HG02870 (cell line): ENCODE data around the gene KCNA5.

Experiments
- ATAC-seq: cut with Tn5 transposase; IDR thresholded peaks from one replicate; pipeline ENCODE4 v1.9.1; 2021; ENCODE audit warnings: mild to moderate bottlenecking, moderate library complexity; ENCODE audit not compliant: unreplicated experiment

Gene KCNA5

DNA sequence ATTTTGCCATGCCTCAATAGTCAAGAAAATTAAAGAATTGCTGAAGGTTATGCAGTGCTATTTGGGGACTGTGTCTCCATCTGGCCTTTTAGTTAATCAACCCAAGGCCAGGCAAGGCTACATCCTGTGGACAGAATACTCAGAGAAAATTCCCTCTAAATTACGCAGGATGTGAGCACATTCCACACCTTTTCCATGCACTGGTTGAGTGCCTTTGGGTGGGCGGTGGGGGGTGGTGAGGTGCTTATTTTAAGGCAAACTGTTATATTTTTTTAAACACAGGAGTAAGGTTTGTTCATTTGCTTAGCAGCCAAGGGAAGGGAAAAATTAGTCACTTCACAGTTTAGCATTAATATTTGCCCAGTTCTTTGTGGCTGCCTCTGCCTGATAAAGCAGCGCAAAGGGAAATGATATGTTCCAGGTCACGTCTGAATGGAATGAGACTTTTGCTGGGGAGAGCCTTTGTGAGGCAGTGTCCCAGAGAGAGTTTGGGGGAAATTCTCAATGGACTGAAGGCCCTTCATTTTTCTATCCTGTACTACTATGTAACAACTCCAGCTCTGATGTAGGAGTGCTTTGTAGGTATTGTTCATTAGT is 17.2 kb upstream of the KCNA5 start:
- no peak for ATAC-seq

DNA sequence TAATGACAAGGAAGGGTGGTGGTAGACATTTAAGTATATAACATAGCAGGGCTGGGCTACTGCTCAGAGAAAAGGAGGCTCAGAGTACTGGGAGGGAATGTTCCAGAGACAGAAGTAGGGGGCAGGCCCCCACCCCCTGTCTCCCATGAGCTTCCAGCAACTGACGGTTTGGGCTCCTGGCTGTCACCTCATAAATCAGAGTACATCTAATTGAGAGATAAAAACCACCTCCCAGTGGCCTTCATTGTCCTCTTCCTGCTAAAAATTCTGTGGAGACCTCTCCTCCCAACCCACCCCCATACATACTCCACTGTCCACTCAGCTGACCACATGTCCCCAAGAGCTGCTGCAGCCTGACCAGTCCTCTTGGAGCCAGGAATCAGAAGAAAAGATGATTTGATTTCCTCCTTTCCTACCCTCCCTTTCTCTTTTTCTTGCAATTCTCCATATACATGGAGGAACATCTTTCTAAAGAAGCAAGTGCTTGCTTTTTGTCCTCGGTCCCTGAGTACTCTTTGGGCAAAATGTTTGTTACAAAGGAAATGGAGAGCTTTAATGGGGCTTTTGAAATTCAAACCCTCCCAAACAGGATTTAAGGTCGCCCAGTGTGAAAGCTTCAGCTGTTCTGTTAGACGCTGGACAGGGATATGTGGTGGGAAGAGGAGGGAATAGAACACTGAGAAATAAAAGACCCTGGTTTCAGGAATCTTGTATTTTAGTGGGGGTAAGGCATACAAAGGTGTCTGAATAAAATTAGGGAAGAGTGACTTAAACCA is 16.4 kb upstream of the KCNA5 start:
- ATAC-seq, result no peak

- no peak for ATAC-seq
Observed at GRCh38 chr12:5030066-5030465, 13.6 kb upstream of the KCNA5 start.

GRCh38 chr12:5031242-5031641 is 12.4 kb upstream of the KCNA5 start:
- ATAC-seq, result no peak

DNA sequence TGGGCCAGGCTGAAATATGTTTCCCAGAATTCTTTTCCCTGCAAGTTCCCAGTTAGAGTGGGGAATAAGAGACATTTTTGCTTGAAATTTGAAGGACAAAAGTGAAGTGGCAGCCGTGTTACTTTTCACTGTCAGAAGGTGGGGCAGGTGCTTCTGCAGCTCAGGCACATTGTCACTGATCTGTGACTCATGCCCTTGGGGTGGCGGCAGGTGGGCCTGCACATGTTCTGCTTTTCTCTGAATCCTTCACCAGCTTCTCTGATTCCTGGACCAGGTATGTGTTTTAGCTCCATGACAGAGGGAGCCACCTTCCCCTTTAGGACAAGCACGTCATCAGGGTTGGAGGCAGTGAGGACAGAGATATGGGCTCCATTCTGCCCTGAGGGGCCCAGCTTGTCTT is 11.7 kb upstream of the KCNA5 start:
- no peak for ATAC-seq

- no peak for ATAC-seq
Observed at GRCh38 chr12:5032821-5033220, 10.9 kb upstream of the KCNA5 start.

- no peak for ATAC-seq
Observed at GRCh38 chr12:5033883-5034282, 9.8 kb upstream of the KCNA5 start.

DNA sequence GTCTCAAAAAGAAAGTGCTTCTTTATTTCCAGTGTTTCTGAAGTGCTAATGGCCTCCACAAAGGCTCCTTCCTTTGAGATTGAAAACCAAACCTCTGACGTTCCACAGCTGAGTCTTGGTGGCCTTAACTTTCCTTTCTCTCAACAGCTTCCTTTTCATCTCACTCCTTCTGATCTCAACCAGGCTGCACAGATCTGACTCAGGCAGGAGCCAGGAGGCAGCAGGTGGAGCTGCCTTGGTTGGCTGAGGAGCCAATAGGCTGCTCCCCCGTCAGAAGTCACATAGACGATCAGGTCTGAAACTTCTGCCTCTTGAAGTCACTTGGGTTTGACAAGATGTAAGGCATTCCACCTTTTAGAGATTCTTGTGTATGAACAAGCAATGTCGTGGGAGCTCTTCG is 9.1 kb upstream of the KCNA5 start:
- no peak for ATAC-seq

DNA sequence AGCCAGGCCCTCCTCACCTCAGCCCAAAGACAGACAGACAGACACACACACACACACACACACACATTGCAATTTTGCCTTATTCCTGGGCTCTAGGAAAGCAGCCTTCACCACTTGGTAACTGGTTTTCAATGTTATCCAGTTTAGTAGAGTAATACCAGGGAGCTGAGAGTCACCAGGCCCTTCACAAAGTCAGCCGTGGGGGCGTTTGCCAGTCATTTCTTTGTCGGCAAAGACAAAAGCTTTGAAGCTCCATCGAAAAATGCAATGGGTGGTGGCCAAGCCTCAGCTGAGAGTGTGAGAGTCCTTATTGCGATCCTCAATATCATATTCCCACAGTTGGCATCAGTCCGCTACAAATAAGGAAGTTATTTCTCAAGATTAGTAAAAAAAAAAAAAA is 8.1 kb upstream of the KCNA5 start:
- no peak for ATAC-seq

GRCh38 chr12:5036031-5036430 is 7.6 kb upstream of the KCNA5 start:
- ATAC-seq, result no peak

- no peak for ATAC-seq
Observed at GRCh38 chr12:5037795-5038357, 5.8 kb upstream of the KCNA5 start.

- no peak for ATAC-seq
Observed at GRCh38 chr12:5038781-5039311, 4.8 kb upstream of the KCNA5 start.

DNA sequence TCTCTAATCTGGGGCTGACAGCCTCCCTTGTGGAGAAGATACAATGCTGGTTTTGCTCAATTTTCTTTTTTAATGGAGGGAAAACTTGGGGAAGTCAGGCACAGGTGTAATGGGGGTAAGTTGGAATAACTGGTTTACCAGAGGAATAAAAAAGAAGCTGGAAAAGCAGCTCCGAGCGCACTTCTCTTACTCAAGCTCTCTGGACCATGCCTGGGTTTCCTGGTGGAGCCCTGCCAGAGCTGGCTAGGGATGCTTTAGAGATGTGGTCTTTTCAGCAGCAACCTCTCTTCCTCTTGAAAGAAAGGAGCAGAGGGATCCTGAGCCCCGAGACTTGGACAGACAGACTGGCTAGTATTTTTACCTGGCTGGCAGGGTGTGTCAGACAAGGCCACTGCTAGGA is 3.9 kb upstream of the KCNA5 start:
- ATAC-seq, result no peak

GRCh38 chr12:5040368-5040767 is 3.3 kb upstream of the KCNA5 start:
- ATAC-seq, result no peak

- no peak for ATAC-seq
Observed at GRCh38 chr12:5044420-5045295, 979 bp downstream of the KCNA5 start.

DNA sequence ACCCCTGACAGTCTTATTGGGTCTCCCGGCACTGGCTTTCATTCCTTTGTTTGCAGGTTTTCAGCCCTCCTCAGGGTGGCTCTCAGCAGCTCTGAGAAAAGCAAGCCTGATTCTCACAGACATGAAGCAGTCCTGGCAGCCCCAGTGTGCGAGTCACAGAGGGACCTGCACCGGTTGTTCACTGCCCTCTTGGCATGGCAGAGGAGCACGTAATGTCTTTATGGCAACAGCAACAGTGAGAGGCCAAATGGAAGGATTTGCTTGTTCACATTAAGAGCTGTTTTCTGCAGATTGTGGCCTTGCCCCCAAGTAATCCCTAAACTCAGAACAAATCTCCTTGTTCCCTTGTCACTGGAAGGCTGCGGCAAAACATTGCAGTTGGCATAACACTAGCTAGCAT is 3.4 kb downstream of the KCNA5 start:
- no peak for ATAC-seq

DNA sequence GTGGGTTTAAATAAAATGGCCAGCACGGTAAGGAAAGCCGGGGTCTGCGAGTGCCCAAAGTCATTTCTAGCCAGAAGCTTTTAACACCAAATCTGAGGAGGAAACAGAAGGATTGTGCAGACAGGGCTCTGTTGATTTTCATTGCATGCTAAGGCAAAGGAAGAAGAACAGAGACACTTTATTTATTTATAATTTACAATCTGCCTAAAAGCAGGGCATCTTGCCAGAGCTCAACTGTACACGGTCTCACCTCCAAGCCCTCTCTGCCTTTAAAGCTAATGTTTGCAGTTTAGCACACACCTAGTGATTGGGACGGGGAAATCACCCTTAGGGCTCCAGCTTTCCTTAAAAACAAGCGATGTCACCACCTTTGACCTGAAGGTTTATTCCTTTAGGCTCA is 4.0 kb downstream of the KCNA5 start:
- ATAC-seq, result no peak

GRCh38 chr12:5050542-5050941 is 6.9 kb downstream of the KCNA5 start:
- ATAC-seq, result no peak

DNA sequence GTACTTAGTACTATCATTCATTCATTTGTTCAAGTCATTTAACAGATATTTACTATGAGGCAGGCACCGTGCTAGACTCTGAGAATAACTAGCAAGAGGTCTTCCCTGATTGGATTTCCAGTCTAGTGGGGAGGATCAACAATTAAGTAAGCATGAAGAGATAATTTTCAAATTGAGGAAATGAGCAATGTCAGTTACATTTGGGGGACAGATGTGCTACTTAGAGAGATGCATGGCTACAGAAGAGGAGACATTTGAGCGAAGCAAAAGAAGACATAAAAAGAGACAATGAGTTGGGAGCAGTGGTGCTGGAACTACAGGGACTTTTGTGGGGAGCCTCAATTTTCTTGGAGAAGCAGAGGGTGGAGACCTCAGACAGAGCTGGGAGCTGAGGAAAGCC is 7.7 kb downstream of the KCNA5 start:
- no peak for ATAC-seq

- no peak for ATAC-seq
Observed at GRCh38 chr12:5051913-5052312, 8.2 kb downstream of the KCNA5 start.

- no peak for ATAC-seq
Observed at GRCh38 chr12:5052348-5052747, 8.7 kb downstream of the KCNA5 start.
